IPS DF 19.7 (cell line): ENCODE measurements around the gene AOPEP.

Experiments
- DNase-seq: peaks from one replicate; pipeline ENCODE4 v3.0.0-alpha.2; 2013; ENCODE audit warnings: low read depth, low spot score

AOPEP gene

GRCh38 chr9:94726495-94727191 lies at the start of gene AOPEP:
TSS of gene AOPEP (plus strand) at chr9:94726699. CDS start at chr9:94759784, 33,085 bp downstream.
- peak; percentile 76 for DNase-seq

GRCh38 chr9:94677929-94678328 lies 48.6 kb upstream of the AOPEP start:
- no peak for DNase-seq

GRCh38 chr9:94679587-94679986 lies 46.9 kb upstream of the AOPEP start:
- no peak for DNase-seq

DNA sequence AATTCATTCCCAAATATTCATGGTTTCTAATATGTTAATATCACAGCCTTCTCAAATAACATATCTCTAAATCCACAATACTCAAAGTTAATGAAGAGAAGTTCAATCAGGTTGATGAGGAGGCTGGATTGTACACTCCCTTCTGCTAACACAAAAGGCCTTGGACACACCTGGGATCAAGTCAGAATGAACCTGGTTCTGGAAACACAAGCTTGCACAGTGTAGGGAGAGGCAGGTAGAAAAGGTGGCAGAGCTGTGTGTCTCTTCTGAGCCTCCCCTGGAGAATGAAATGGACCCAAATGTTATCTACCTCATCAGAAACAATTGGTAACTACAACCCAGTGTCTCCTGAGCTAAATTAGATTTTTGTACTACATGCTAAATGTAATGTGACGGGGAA lies 46.5 kb upstream of the AOPEP start:
- DNase-seq = no peak

GRCh38 chr9:94680621-94681020 lies 45.9 kb upstream of the AOPEP start:
- DNase-seq = no peak

GRCh38 chr9:94681508-94681907 lies 45.0 kb upstream of the AOPEP start:
- peak; percentile 63 for DNase-seq

DNA sequence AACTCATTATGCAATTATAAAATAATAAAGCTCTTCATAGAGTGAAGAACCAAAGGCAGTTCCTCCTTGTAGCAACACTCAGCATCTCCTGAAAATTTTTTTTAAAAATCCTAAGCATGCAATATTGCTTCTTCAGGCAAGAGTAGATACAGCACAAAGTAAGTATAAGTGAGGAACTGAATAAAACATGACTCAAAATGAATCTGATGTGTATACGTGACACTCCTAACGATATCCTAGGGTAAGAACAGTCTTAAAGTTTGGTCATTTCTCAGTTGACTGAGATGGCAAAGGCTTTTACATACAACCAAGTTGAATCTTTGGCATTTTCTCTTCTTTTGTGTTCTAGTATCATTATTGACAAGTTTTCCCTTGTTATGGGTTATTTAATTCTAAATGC lies 41.1 kb upstream of the AOPEP start:
- no peak for DNase-seq

DNA sequence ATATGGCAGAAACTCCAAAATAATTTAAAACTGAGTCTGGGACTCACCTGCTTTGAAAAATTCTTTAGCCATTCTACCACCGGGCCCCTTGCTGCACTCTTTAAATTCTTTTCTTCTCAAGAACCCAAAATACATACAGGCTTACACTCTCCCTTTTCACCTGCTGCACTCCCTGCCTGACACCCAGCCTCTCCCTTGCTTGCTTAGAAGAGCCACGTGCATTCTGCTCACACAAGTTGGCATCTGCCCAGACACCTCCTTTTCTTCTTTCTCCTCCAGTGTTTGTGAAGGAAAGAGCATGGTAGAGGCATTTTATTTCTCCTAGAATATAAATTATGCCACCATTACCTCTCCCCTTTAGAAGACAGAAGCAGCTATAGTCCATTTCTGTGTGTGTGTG lies 39.0 kb upstream of the AOPEP start:
- DNase-seq = no peak

- DNase-seq = no peak
Measured at GRCh38 chr9:94690344-94690743, 36.2 kb upstream of the AOPEP start.

DNA sequence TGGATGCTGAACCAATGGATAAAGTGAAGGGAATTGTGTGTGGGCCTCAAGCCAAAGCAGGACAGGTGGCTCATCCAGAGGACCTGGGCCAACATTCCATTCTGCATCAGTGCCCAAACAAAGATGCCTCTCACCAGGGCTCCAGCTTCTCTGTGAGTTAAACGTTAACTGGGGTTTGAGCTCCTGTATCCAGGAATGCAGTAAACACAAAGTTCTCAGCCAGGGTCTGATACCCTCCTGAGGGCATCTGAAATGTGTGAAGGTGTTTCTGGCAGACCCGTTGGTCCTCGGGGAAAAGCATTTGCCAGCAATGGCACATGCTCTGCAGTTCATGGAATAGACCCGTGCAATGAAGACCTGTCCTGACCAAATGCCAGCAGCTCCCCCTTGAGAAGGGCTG lies 33.9 kb upstream of the AOPEP start:
- DNase-seq = no peak

DNA sequence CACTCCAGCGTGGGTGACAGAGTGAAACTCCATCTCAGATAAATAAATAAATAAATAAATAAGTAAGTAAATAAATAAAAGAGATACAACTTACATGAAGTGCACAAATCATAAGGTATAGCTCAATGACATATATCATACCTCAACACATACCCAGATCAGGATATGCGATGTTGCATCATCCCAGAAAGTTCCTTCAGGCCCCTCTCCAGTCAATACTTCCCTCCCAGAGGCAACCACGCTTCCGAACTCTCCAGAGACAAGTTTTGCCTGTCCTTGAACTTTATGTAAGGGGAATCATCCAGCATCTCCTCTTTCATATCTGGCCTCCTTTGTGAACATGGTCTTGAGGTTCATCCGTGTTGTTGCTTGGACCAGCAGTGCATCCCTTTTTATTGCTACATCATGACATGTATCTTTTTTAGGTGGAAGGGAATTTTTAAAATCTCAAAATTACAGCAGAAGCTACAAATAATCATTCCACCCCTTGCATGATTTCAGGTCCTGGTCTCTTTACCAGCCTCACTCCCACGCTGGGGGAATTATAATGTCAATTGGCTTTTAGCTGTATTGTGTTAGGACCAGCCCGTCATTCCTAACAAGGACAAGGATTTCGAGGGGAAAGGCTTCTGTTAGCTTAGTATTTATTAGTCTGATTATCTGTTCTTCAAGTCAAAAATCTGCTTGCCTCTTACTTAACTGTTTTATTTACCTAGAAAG lies 32.9 kb upstream of the AOPEP start:
- DNase-seq = no peak

GRCh38 chr9:94696545-94696944 lies 30.0 kb upstream of the AOPEP start:
- no peak for DNase-seq

- no peak for DNase-seq
Measured at GRCh38 chr9:94697972-94698581, 28.4 kb upstream of the AOPEP start.

DNA sequence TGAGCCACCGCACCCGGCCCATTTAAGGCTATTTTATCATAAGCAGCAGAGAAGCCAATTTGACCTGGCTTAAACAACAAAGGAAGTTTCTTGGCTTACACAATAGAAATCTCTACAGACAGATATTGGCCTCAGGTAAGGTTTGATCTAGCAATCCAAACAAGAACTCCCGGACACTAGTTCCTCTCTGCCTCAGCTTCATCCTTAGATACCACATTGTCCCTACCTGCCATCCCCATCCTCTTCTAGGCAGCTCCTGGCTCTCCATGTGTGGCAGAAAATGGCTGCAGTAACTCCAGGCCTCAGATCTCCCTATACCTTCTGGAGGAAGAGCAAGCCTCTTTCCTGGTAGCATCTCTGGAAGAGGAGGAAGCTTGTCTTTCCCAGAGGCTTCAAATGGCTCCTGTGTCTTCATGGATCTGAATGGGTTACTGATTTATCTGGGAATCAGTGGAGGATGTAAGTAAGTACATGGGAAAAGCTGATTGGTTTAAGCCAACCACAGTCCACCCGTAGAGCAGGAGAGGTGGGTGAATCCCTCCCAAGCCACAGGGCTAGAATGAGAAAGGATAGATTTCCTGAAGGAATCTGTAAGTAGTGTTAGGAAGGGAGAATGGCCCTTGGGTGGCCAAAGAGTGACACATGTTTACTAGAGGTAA lies 26.7 kb upstream of the AOPEP start:
- DNase-seq = no peak

GRCh38 chr9:94700445-94700844 lies 26.1 kb upstream of the AOPEP start:
- no peak for DNase-seq

GRCh38 chr9:94703488-94704140 lies 22.9 kb upstream of the AOPEP start:
- no peak for DNase-seq

DNA sequence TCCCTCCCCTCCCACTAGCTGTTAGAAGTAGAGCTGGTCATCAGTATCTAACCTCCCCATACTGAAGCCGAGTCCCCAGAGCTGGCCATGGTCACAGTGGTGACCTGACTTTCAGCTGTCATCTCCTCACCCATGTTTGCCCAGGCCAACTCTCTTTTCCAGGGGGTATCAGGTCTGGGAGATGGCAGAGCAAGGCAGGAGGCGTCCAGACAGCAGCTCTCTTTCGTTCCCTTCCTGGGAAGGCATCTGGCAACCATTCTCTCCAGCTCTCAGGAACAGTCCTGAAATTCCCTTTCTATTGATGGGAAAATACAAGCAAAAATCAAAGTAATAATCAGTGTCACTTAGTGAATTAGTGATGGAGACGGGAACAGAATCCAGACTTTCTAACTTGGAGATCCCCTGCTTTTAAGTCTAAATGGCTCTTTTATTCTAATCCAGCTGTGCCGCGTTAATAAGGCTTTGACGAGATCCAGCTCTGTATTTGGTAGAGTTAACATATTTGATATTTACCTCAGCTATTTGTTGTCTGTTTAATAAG lies 21.3 kb upstream of the AOPEP start:
- DNase-seq = no peak

DNA sequence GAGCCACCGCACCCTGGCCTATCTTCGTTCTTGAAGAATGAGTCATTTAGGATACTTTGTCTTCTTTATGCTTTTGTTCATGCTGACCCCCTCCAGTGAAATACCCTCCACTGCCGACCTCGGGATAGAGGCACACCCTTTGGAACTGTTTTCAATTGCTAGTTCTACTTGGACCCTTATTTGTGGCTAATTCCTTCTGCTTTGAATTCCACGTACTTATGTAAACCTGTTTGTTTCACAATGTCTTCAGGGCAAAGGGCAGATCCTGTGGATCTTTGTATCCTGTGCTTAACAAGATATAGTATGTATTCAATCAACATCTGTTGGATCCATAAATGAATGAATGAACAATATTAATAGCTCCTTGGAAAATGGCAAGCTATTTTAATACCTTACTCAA lies 19.6 kb upstream of the AOPEP start:
- DNase-seq = no peak

DNA sequence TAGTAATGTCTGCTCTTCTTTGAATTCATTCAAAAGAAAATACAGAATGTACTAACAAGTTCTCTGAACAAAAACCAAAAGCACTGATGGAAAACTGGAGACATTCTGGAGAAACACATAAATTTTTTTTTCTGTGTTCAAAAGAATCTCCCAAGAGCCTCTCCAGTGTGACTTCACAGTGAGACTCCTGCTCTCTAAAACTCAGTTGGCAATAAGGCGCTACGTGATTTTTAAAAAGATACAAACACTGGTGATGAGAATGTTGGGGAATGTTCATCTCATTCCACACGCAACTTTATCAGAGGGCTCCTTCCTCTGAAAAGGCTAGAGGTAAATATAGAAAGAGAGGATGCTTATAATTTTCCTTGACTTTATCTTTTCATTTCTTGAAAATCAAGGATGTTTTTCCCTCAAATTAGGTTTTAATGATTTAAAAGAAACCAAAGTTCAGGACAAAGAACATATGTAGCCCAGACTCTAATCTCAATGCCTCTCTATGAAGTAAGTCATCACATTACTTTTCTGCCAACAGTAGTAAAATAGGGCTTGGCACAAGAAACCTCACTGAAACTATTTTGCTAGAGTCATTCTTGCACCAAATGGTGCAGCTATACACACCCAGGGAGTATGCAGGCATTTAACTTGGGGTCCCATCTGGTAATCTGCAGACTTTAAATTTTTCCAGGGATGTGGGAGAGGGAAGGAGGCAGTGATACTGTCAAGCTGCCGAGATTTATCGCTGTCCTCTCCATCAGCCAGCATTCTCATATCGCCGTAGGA lies 12.9 kb upstream of the AOPEP start:
- DNase-seq = no peak

DNA sequence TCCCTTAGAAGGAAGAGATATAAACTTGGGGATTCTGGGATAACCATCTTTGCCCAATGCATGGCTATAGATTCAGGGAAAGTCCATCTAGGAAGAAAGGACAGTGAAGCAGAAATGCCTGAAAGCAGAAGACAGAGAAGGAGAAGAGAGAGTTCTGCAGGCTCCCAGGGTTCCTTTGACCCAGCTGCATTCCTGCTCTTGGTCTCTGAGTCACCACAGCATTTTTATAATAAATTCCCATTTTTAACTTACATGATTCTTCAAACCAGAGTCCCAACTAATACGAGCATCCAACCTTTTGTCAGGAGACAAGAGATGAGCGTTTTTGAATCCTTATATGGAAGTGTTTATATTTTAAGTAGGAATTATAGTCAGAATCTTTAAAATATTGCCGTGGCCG lies 12.0 kb upstream of the AOPEP start:
- no peak for DNase-seq

DNA sequence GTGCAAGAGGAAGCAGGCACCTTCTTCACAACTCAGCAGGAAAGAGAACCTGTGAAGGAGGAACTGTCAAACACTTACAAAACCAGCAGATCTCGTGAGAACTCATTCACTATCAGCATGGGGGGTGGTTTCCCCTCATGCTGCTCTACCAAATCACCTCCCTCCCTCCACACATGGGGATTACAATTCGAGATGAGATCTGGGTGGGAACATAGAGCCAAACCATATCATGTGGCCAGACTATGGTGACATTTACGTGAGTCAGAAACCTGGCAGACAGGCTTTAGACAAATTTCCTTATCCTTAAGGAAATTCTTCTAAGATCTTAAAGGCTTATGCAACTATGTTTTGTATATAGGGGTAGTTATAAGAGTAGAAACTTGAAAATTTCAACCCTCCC lies 8.7 kb upstream of the AOPEP start:
- DNase-seq = no peak
